Peyer's patch (tissue), 4 donors: ENCODE results near the gene OST4. TPM values are rescaled to one million over a fixed set of nuclear protein-coding genes. Genes with fewer than 3 reads are reported as not detected.
A peak's percentile ranks its signal among the peaks of the same experiment; 100 is the strongest.

Experiments used
- DNase-seq, 3 donors: peaks; one replicate each; pipeline ENCODE4 v3.0.0-alpha.2; 2017 to 2019
- H3K27ac ChIP-seq, 4 donors: fragments of 200-600 bp; sonication (generic); one replicate each; pipeline ENCODE4 v1.5.1; 2016 to 2019
- H3K27me3 ChIP-seq, 2 donors: fragments of 200-600 bp; sonication (generic); one replicate each; pipeline ENCODE4 v1.5.1; 2019
- H3K36me3 ChIP-seq, 3 donors: fragments of 200-600 bp; sonication (generic); one replicate each; pipeline ENCODE4 v1.5.1; 2016 to 2019
- H3K4me1 ChIP-seq, 4 donors: fragments of 200-600 bp; sonication (generic); one replicate each; pipeline ENCODE4 v1.5.1; 2016 to 2019
- H3K4me3 ChIP-seq, 4 donors: fragments of 200-600 bp; sonication (generic); 1 replicate in 3 of 4; 2 replicates in 1 of 4; pipeline ENCODE4 v1.5.1; 2016 to 2019; ENCODE audit warnings: mild to moderate bottlenecking in 1 of 4
- H3K9me3 ChIP-seq, 4 donors: fragments of 200-600 bp; sonication (generic); one replicate each; pipeline ENCODE4 v1.5.1; 2016 to 2019; ENCODE audit warnings: mild to moderate bottlenecking in 1 of 4
- CTCF ChIP-seq, 6 experiments: fragments of 450-650 bp in 4 of 6; fragments of 200-600 bp in 2 of 6; sonication (generic) in 1 of 6; IDR thresholded peaks; one replicate each; pipeline ENCODE4 v1.5.1; 2017 to 2019; ENCODE audit warnings: antibody characterized with exemption in 6 of 6, mild to moderate bottlenecking in 3 of 6, moderate library complexity in 1 of 6
- POLR2A ChIP-seq, 2 donors: fragments of 450-650 bp; IDR thresholded peaks; one replicate each; pipeline ENCODE4 v1.5.1; 2017; ENCODE audit warnings: antibody characterized with exemption in 2 of 2, mild to moderate bottlenecking in 2 of 2, moderate library complexity in 2 of 2
- total RNA-seq, 4 donors: library from RNA; depleted of rRNA; stranded (reverse); fragments of >200 nt; gene quantifications; one replicate each; pipeline ENCODE4 v1.1.0, GENCODE V29; 2016

The OST4 gene
- total RNA-seq, 4 donors from 2014 or later = 136 to 329 (median 225) TPM

DNA sequence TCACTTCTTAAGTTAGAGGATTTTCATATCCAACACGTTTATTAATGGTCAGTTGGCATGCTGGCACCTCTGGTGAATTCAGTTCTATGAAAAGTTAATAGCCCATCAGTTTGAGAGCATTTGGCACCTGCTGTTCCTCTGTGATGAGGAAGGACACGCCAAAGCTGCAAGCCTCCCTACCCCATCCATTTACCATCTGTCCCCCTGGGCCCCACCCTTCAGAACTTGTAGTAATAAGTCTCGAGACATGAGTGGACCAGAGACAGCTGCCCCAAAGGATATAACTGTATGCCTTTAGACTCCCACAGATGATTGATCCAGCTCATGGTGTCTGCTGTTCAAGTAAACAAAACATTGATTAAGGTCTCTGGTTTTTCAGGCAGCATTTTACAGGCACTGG lies 6.3 kb downstream of the OST4 start:
- H3K4me3 ChIP-seq = no peak overlapping the region
- H3K9me3 ChIP-seq = no peaks in the 10 kb centered on the region
- no peak for TF ChIP-seq POLR2A (IDR thresholded peaks at IDR 0.05)
- no peak for TF ChIP-seq CTCF (IDR thresholded peaks at IDR 0.05)
- no peaks in the 10 kb centered on the region for H3K27me3 ChIP-seq
- peaks cover 0 to 32% (median 0%) of the 10 kb centered on the region in 3 donors for H3K36me3 ChIP-seq
- DNase-seq = peak in 1 of 3 donors; percentile 11
- peaks cover 0 to 17% (median 1%) of the 10 kb centered on the region in 4 donors for H3K4me1 ChIP-seq
- no peak overlapping the region for H3K27ac ChIP-seq

DNA sequence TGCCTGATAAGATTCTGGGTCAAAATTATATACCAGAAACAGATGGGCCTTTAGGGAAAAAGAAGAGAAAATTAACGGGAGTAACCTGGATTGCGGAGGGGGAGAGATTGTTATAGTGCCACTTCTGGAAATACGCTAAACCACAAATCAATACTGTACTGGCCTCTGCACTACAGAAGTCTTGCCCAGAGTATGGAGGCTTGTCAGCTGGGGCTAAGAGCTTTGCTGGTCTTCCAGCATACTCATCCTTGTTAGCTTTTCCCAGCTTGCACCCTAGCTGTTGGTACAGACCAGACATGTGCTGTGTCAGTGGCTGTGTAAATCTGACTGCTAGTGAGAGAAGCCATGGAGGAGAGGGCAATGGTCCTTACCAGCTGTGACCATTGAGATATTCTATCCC lies 11.1 kb downstream of the OST4 start:
- H3K27me3 ChIP-seq = no peaks in the 10 kb centered on the region
- DNase-seq = no peak
- H3K9me3 ChIP-seq = no peaks in the 10 kb centered on the region
- TF ChIP-seq CTCF (IDR thresholded peaks at IDR 0.05) (no peak), POLR2A (IDR thresholded peaks at IDR 0.05) (no peak)
- no peak overlapping the region for H3K4me3 ChIP-seq
- no peaks in the 10 kb centered on the region for H3K4me1 ChIP-seq
- peaks cover 0 to 30% (median 0%) of the 10 kb centered on the region in 3 donors for H3K36me3 ChIP-seq
- H3K27ac ChIP-seq = no peak overlapping the region

GRCh38 chr2:27059141-27059820 lies 12.2 kb downstream of the OST4 start:
- Histone ChIP-seq H3K36me3 (peaks cover 0 to 41% (median 0%) of the 10 kb centered on the region in 3 donors), H3K27ac (no peak overlapping the region), H3K4me3 (no peak overlapping the region), H3K9me3 (no peaks in the 10 kb centered on the region), H3K4me1 (no peaks in the 10 kb centered on the region), H3K27me3 (no peaks in the 10 kb centered on the region)
- no peak for TF ChIP-seq POLR2A (IDR thresholded peaks at IDR 0.05)
- DNase-seq = peak in 1 of 3 donors; percentile 40

DNA sequence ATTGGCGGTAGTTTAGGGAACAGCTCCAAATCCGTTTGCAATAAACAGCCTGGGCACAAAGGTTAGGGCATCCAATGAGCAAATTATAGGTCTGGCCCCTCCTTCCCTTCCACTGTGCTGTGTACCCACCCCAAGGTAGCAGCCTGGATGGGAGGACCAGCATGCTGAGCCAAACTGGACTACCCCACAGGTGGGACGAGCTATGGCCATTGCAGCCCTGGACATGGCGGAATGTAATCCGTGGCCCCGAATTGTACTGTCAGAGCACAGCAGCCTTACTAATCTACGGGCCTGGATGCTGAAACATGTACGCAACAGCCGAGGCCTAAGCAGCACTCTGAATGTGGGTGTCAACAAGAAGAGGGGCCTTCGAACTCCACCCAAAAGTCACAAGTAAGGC lies 13.2 kb downstream of the OST4 start:
- H3K36me3 ChIP-seq = peaks cover 0 to 48% (median 0%) of the 10 kb centered on the region in 3 donors
- H3K27ac ChIP-seq = no peak overlapping the region
- H3K27me3 ChIP-seq = no peaks in the 10 kb centered on the region
- TF ChIP-seq POLR2A (IDR thresholded peaks at IDR 0.05) = no peak
- no peak for TF ChIP-seq CTCF (IDR thresholded peaks at IDR 0.05)
- no peak overlapping the region for H3K4me3 ChIP-seq
- no peaks in the 10 kb centered on the region for H3K4me1 ChIP-seq
- no peaks in the 10 kb centered on the region for H3K9me3 ChIP-seq
- DNase-seq = peak in 1 of 3 donors; percentile 34

GRCh38 chr2:27057184-27057583 lies 14.3 kb downstream of the OST4 start:
- TF ChIP-seq CTCF (IDR thresholded peaks at IDR 0.05) = no peak
- no peak for TF ChIP-seq POLR2A (IDR thresholded peaks at IDR 0.05)
- Histone ChIP-seq H3K36me3 (peaks cover 0 to 48% (median 0%) of the 10 kb centered on the region in 3 donors), H3K27me3 (no peaks in the 10 kb centered on the region), H3K4me1 (peaks cover 0 to 4% (median under 1%) of the 10 kb centered on the region in 4 donors), H3K4me3 (no peak overlapping the region), H3K9me3 (no peaks in the 10 kb centered on the region), H3K27ac (no peak overlapping the region)
- peak in 1 of 3 donors; percentile 11 for DNase-seq

DNA sequence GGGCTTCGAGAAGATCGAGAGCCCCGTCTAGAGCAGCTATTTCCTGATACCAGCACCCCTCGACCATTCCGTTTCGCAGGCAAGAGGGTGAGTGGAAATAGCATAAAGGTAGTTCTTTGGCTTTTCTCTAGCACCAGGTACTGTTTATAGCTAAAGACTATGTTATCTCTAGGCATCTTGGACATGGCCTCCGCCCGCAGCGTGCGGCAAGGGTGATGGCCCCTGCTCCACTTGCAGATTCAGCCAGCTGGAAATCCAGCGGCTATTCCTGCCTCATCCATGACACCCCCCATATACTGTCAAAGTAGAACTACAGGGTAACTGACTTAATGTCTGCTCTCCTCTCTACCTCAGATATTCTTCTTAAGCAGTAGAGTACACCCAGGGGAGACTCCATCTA lies 16.7 kb downstream of the OST4 start:
- H3K4me3 ChIP-seq = no peak overlapping the region

More for the DNA sequence above, 16.7 kb downstream of the OST4 start:
- no peaks in the 10 kb centered on the region for H3K27me3 ChIP-seq
- no peak for TF ChIP-seq POLR2A (IDR thresholded peaks at IDR 0.05)
- no peak for TF ChIP-seq CTCF (IDR thresholded peaks at IDR 0.05)
- H3K9me3 ChIP-seq = no peaks in the 10 kb centered on the region
- H3K4me1 ChIP-seq = peaks cover 0 to 9% (median 6%) of the 10 kb centered on the region in 4 donors
- no peak overlapping the region for H3K27ac ChIP-seq
- peak in 1 of 3 donors; percentile 18 for DNase-seq
- H3K36me3 ChIP-seq = peaks cover 0 to 47% (median 0%) of the 10 kb centered on the region in 3 donors
